HCT116 (cell line): ENCODE measurements around the gene ARL6IP6. TPM values are rescaled to one million over a fixed set of nuclear protein-coding genes. Genes with fewer than 3 reads are reported as not detected.
A peak's percentile ranks its signal among the peaks of the same experiment; 100 is the strongest.

Source experiments
- ATAC-seq: fragments of 200-7000 bp; cut with Tn5 transposase; 2 replicates; pipeline ENCODE4 v1.9.1; 2020; ENCODE audit warnings: mild to moderate bottlenecking, moderate library complexity
- BruUV-seq: library from RNA; stranded (reverse); fragments of 400-500 nt; replicated peaks from 2 replicates; lab custom pipeline; 2021; lab: Mats Ljungman, UMichigan
- CTCF ChIA-PET: fragments of 300-600 bp; sonication (Branson Sonifier 250); formaldehyde crosslinking; loops from one replicate; lab custom pipeline; 2021; ENCODE audit warnings: antibody characterized with exemption; lab: Charles Lee
- POLR2A ChIA-PET: fragments of 300-600, 350-600 bp; sonication (Branson Sonifier 250); formaldehyde crosslinking; loops from one replicate; lab custom pipeline; 2021; ENCODE audit warnings: antibody characterized with exemption; lab: Charles Lee
- RAD21 ChIA-PET, 2 experiments: fragments of 300-600 bp; sonication (Branson Sonifier 250); formaldehyde crosslinking; loops; one replicate each; lab custom pipeline; 2023; ENCODE audit warnings: low total read pairs in 2 of 2; ENCODE audit not compliant: uncharacterized antibody in 2 of 2, unreplicated experiment in 2 of 2, low non-redundant PET in 1 of 2; lab: Charles Lee
- DNase-seq: peaks from one replicate; pipeline ENCODE4 v3.0.0-alpha.2; 2010; ENCODE audit warnings: low read depth, low spot score
- H2AFZ ChIP-seq: fragments of 200-600 bp; shearing (Covaris generic), sonication (generic); 2 replicates; pipeline ENCODE4 v1.6.1; 2017; ENCODE audit warnings: low read depth, mixed run types, mixed read lengths, antibody characterized with exemption, low read length; ENCODE audit not compliant: poor library complexity, severe bottlenecking
- H3K27ac ChIP-seq: 2 replicates; pipeline ENCODE4 v1.5.1; 2012; ENCODE audit warnings: low read depth, low read length
- H3K27me3 ChIP-seq: fragments of 200-600 bp; sonication (generic); 2 replicates; pipeline ENCODE4 v1.6.1; 2016; ENCODE audit warnings: mixed run types, low read length, mixed read lengths; ENCODE audit not compliant: insufficient read depth
- H3K36me3 ChIP-seq, 2 experiments: fragments of 200-500 bp in 1 of 2; fragments of 200-600 bp in 1 of 2; sonication (Bioruptor generic) in 1 of 2; sonication (generic) in 1 of 2; 2 replicates each; pipeline versions ENCODE4 v1.5.1 to v1.6.1; 2014 to 2016; ENCODE audit warnings: low read length in 2 of 2, inconsistent platforms in 1 of 2, mixed read lengths in 1 of 2, mixed run types in 1 of 2; ENCODE audit not compliant: insufficient read depth in 2 of 2, control insufficient read depth in 1 of 2
- H3K4me1 ChIP-seq, 2 experiments: fragments of 200-600 bp in 1 of 2; sonication (generic) in 1 of 2; 2 replicates each; pipeline versions ENCODE4 v1.5.1 to v1.6.1; 2012 to 2017; ENCODE audit warnings: low read length in 2 of 2, inconsistent platforms in 1 of 2, mild to moderate bottlenecking in 1 of 2, mixed read lengths in 1 of 2, mixed run types in 1 of 2, moderate library complexity in 1 of 2; ENCODE audit not compliant: insufficient read depth in 2 of 2, control insufficient read depth in 1 of 2
- H3K4me2 ChIP-seq: fragments of 200-600 bp; sonication (generic); 2 replicates; pipeline ENCODE4 v1.6.1; 2017; ENCODE audit warnings: mixed run types, low read length, mixed read lengths
- H3K4me3 ChIP-seq, 2 experiments: fragments of 200-600 bp in 1 of 2; sonication (generic) in 1 of 2; replicated peaks in 1 of 2; 2 replicates each; pipeline ENCODE4 v1.5.1; 2011 to 2016; ENCODE audit warnings: low read length in 2 of 2, control low read depth in 1 of 2, low read depth in 1 of 2, mild to moderate bottlenecking in 1 of 2, mixed read lengths in 1 of 2, mixed run types in 1 of 2
- H3K79me2 ChIP-seq: fragments of 200-600 bp; sonication (generic); 2 replicates; pipeline ENCODE4 v1.6.1; 2017; ENCODE audit warnings: mild to moderate bottlenecking, mixed run types, low read length, moderate library complexity, mixed read lengths; ENCODE audit not compliant: insufficient read depth
- H3K9ac ChIP-seq: fragments of 200-600 bp; sonication (generic); 2 replicates; pipeline ENCODE4 v1.6.1; 2016; ENCODE audit warnings: low read length, mixed read lengths
- H3K9me2 ChIP-seq: fragments of 200-600 bp; sonication (generic), shearing (Covaris generic); 2 replicates; pipeline ENCODE4 v1.6.1; 2017; ENCODE audit warnings: mixed run types, mild to moderate bottlenecking, moderate library complexity; ENCODE audit not compliant: insufficient read depth
- H3K9me3 ChIP-seq, 2 experiments: fragments of 200-500 bp in 1 of 2; fragments of 200-600 bp in 1 of 2; sonication (Bioruptor generic) in 1 of 2; sonication (generic) in 1 of 2; 2 replicates each; pipeline ENCODE4 v1.6.1; 2014 to 2017; ENCODE audit warnings: low read length in 2 of 2, mixed read lengths in 2 of 2, inconsistent platforms in 1 of 2, low read depth in 1 of 2, mild to moderate bottlenecking in 1 of 2, mixed run types in 1 of 2, moderate library complexity in 1 of 2; ENCODE audit not compliant: control insufficient read depth in 1 of 2, insufficient read depth in 1 of 2
- H4K20me1 ChIP-seq: fragments of 200-600 bp; sonication (generic), shearing (Covaris generic); 2 replicates; pipeline ENCODE4 v1.6.1; 2017; ENCODE audit warnings: mixed run types, mild to moderate bottlenecking, moderate library complexity; ENCODE audit not compliant: insufficient read depth
- CBX3 ChIP-seq: IDR thresholded peaks from 2 replicates; pipeline ENCODE4 v1.6.1; 2012; ENCODE audit warnings: low read depth
- CEBPB ChIP-seq: IDR thresholded peaks from 2 replicates; pipeline ENCODE4 v1.6.1; 2012; ENCODE audit warnings: low read depth
- EGR1 ChIP-seq: IDR thresholded peaks from 2 replicates; pipeline ENCODE4 v1.6.1; 2012; ENCODE audit warnings: low read depth
- EZH2 ChIP-seq: fragments of 200-600 bp; sonication (generic); IDR thresholded peaks from 2 replicates; pipeline ENCODE4 v1.6.1; 2017; ENCODE audit warnings: antibody characterized with exemption, mixed run types
- EZH2phosphoT487 ChIP-seq: fragments of 200-600 bp; IDR thresholded peaks from 2 replicates; pipeline ENCODE4 v1.6.1; 2018; ENCODE audit warnings: antibody characterized with exemption, borderline replicate concordance
- FOSL1 ChIP-seq: IDR thresholded peaks from 2 replicates; pipeline ENCODE4 v1.6.1; 2012; ENCODE audit warnings: low read depth
- JUND ChIP-seq: IDR thresholded peaks from 2 replicates; pipeline ENCODE4 v1.6.1; 2012
- POLR2AphosphoS5 ChIP-seq: IDR thresholded peaks from 2 replicates; pipeline ENCODE4 v1.6.1; 2011; ENCODE audit warnings: mild to moderate bottlenecking, low read depth, low read length, moderate library complexity
- RAD21 ChIP-seq: IDR thresholded peaks from 2 replicates; pipeline ENCODE4 v1.6.1; 2012; ENCODE audit warnings: low read depth, mild to moderate bottlenecking
- SIN3A ChIP-seq: IDR thresholded peaks from 2 replicates; pipeline ENCODE4 v1.6.1; 2012; ENCODE audit warnings: low read depth
- SP1 ChIP-seq: IDR thresholded peaks from 2 replicates; pipeline ENCODE4 v1.6.1; 2012; ENCODE audit warnings: low read depth
- SRF ChIP-seq: IDR thresholded peaks from 2 replicates; pipeline ENCODE4 v1.6.1; 2012; ENCODE audit warnings: low read depth
- TCF7L2 ChIP-seq: IDR thresholded peaks from 2 replicates; pipeline ENCODE4 v1.7.0; 2011; ENCODE audit warnings: borderline replicate concordance, inconsistent platforms; ENCODE audit not compliant: insufficient read depth, insufficient read length; ENCODE audit errors: extremely low read depth
- YY1 ChIP-seq: IDR thresholded peaks from 2 replicates; pipeline ENCODE4 v1.6.1; 2011; ENCODE audit warnings: low read length, low read depth, moderate library complexity, mild to moderate bottlenecking; ENCODE audit not compliant: insufficient replicate concordance; ENCODE audit errors: extremely low read depth
- ZFX ChIP-seq: fragments of 450-650 bp; IDR thresholded peaks from 2 replicates; pipeline ENCODE4 v1.6.1; 2017
- intact Hi-C: fragments of 100-400 bp; cut with micrococcal nuclease; formaldehyde crosslinking; loops from 2 replicates; pipeline ENCODE4 v1.10.0; 2022
- total RNA-seq: library from RNA; stranded (reverse); gene quantifications from one replicate; pipeline ENCODE4 v1.2.1, GENCODE V29; 2021; ENCODE audit not compliant: unreplicated experiment
- TF ChIP-seq, protein P1 (sequence below): IDR thresholded peaks from 2 replicates; pipeline ENCODE4 v1.6.1; 2011; ENCODE audit warnings: mild to moderate bottlenecking, low read length, moderate library complexity; ENCODE audit not compliant: insufficient replicate concordance; ENCODE audit errors: extremely low read depth
- TF ChIP-seq, protein P2 (sequence below), 3 experiments: fragments of 200-600 bp in 1 of 3; sonication (generic) in 1 of 3; IDR thresholded peaks in 2 of 3; conservative IDR thresholded peaks in 1 of 3; 2 replicates each; pipeline ENCODE4 v1.5.1; 2012 to 2017; ENCODE audit warnings: low read depth in 2 of 3, low read length in 2 of 3, antibody characterized with exemption in 1 of 3, borderline replicate concordance in 1 of 3, control low read depth in 1 of 3, mild to moderate bottlenecking in 1 of 3, mixed read lengths in 1 of 3, mixed run types in 1 of 3, moderate library complexity in 1 of 3; ENCODE audit not compliant: insufficient read depth in 1 of 3
- TF ChIP-seq, protein P3 (sequence below): IDR thresholded peaks from 2 replicates; pipeline ENCODE4 v1.6.1; 2012

Gene ARL6IP6
- total RNA-seq, 1 experiment from 2014 or later = 37.8 TPM

DNA sequence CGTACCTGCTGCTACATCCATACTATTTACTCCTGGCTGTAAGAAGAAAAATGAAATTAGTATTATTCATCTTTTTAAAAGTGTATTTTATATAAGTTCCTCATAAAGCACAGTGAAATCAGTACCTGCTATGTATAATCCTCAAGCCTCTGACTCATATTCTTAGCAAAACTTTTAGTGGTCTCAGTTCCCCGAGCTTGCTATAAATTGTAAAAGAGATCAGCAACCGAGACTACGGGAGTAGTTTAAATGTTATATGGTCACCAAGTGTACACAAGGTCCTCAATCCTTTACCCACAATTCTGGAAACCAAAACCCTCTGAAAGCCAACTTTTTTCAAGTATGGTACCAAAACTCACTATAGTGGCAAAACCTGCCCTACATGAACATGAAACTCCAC lies 25.4 kb upstream of the ARL6IP6 start:
- Histone ChIP-seq H3K9me3 (no peaks in the 10 kb centered on the region), H3K27me3 (no peaks in the 10 kb centered on the region), H3K9me2 (no peaks in the 10 kb centered on the region), H2AFZ (no peak overlapping the region), H3K79me2 (peaks cover 94% of the 10 kb centered on the region), H3K36me3 (peaks cover 5 to 19% of the 10 kb centered on the region in 2 experiments; a peak in 2 of 4 replicates), H3K4me3 (no peak overlapping the region), H3K9ac (no peak overlapping the region), H3K27ac (no peak overlapping the region), H3K4me1 (no peaks in the 10 kb centered on the region), H3K4me2 (no peak overlapping the region), H4K20me1 (peaks cover 34% of the 10 kb centered on the region; the same call in 1 of the 2 replicates)
- TSS peak; percentile 31 for BruUV-seq
- no peak for DNase-seq
- ChIA-PET POLR2A (no interaction called here), RAD21 (no interaction called here), CTCF (no interaction called here)
- ATAC-seq = no peak
- TF ChIP-seq EGR1 (no peak), POLR2AphosphoS5 (no peak), CEBPB (no peak), EZH2phosphoT487 (no peak), SRF (no peak)
- intact Hi-C loops = no loop called here

DNA sequence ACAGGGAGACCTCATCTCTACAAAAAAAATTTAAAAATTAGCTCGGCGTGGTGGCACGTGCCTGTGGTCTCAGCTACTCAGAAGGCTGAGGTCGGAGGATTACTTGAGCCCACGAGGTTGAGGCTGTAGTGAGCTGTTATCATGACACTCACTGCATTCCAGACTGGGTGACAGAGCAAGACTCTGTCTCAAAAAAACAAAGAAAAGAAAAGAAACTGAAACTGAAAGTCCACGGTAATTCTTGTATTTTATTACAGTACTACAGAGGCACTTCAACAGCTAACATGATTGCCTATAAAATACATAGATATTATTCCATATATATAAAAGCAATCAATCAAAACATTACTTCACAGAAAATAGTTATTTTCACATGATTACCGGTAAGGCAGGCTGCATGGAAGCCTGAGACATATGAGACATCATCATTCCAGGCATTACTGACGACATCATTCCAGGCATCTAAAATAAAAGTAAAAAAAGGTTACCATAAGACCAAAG lies 24.2 kb upstream of the ARL6IP6 start:
- H3K9me2 ChIP-seq = no peaks in the 10 kb centered on the region
- peaks cover 38% of the 10 kb centered on the region; the same call in 1 of the 2 replicates for H4K20me1 ChIP-seq
- ChIA-PET RAD21 (no interaction called here), CTCF (no interaction called here), POLR2A (no interaction called here)
- H3K4me2 ChIP-seq = no peak overlapping the region
- H3K9me3 ChIP-seq = no peaks in the 10 kb centered on the region
- no peaks in the 10 kb centered on the region for H3K4me1 ChIP-seq
- ATAC-seq (no peak), DNase-seq (no peak)
- peaks cover 5 to 14% of the 10 kb centered on the region in 2 experiments; a peak in 2 of 4 replicates for H3K36me3 ChIP-seq
- H2AFZ ChIP-seq = no peak overlapping the region
- H3K4me3 ChIP-seq = no peak overlapping the region
- H3K9ac ChIP-seq = no peak overlapping the region
- H3K27ac ChIP-seq = no peak overlapping the region
- intact Hi-C loops = no loop called here
- BruUV-seq = no TSS peak
- peaks cover 94% of the 10 kb centered on the region for H3K79me2 ChIP-seq
- H3K27me3 ChIP-seq = no peaks in the 10 kb centered on the region
- TF ChIP-seq RAD21 = no peak
- no peak for TF ChIP-seq YY1
- TF ChIP-seq, protein P1, sequence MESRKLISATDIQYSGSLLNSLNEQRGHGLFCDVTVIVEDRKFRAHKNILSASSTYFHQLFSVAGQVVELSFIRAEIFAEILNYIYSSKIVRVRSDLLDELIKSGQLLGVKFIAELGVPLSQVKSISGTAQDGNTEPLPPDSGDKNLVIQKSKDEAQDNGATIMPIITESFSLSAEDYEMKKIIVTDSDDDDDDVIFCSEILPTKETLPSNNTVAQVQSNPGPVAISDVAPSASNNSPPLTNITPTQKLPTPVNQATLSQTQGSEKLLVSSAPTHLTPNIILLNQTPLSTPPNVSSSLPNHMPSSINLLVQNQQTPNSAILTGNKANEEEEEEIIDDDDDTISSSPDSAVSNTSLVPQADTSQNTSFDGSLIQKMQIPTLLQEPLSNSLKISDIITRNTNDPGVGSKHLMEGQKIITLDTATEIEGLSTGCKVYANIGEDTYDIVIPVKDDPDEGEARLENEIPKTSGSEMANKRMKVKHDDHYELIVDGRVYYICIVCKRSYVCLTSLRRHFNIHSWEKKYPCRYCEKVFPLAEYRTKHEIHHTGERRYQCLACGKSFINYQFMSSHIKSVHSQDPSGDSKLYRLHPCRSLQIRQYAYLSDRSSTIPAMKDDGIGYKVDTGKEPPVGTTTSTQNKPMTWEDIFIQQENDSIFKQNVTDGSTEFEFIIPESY = no peak
- TF ChIP-seq, protein P2, sequence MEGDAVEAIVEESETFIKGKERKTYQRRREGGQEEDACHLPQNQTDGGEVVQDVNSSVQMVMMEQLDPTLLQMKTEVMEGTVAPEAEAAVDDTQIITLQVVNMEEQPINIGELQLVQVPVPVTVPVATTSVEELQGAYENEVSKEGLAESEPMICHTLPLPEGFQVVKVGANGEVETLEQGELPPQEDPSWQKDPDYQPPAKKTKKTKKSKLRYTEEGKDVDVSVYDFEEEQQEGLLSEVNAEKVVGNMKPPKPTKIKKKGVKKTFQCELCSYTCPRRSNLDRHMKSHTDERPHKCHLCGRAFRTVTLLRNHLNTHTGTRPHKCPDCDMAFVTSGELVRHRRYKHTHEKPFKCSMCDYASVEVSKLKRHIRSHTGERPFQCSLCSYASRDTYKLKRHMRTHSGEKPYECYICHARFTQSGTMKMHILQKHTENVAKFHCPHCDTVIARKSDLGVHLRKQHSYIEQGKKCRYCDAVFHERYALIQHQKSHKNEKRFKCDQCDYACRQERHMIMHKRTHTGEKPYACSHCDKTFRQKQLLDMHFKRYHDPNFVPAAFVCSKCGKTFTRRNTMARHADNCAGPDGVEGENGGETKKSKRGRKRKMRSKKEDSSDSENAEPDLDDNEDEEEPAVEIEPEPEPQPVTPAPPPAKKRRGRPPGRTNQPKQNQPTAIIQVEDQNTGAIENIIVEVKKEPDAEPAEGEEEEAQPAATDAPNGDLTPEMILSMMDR (IDR thresholded peaks at IDR 0.05 in 2 of 3, conservative IDR thresholded peaks at IDR 0.05 in 1 of 3; ENCODE audit: borderline replicate concordance in 1 of 3, insufficient read depth in 1 of 3, low read depth in 2 of 3, low read length in 2 of 3) = no peak
- TF ChIP-seq, protein P3, sequence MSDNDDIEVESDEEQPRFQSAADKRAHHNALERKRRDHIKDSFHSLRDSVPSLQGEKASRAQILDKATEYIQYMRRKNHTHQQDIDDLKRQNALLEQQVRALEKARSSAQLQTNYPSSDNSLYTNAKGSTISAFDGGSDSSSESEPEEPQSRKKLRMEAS = no peak
- TF ChIP-seq SRF = no peak
- no peak for TF ChIP-seq SP1
- TF ChIP-seq SIN3A = no peak
- no peak for TF ChIP-seq FOSL1
- TF ChIP-seq CEBPB = no peak
- TF ChIP-seq TCF7L2 = no peak
- no peak for TF ChIP-seq EZH2phosphoT487
- no peak for TF ChIP-seq ZFX
- no peak for TF ChIP-seq JUND
- no peak for TF ChIP-seq CBX3
- no peak for TF ChIP-seq EZH2
